Neutrophil (primary cell): ENCODE data around the gene NDUFAF2.

Source experiments
- H3K27ac ChIP-seq: fragments of 200-600 bp; sonication (generic); 2 replicates; pipeline ENCODE4 v1.5.1; 2016; ENCODE audit warnings: mild to moderate bottlenecking, moderate library complexity
- H3K27me3 ChIP-seq: fragments of 200-600 bp; sonication (generic); 2 replicates; pipeline ENCODE4 v1.6.0; 2016; ENCODE audit warnings: mild to moderate bottlenecking
- H3K36me3 ChIP-seq: fragments of 200-600 bp; sonication (generic); 2 replicates; pipeline ENCODE4 v1.5.1; 2017
- H3K4me1 ChIP-seq, 2 experiments: fragments of 200-600 bp in 1 of 2; sonication (generic) in 1 of 2; 1 replicate in 1 of 2; 2 replicates in 1 of 2; pipeline versions ENCODE4 v1.5.1 to v1.6.1; 2013 to 2016; ENCODE audit warnings: low read depth in 1 of 2, low read length in 1 of 2, mild to moderate bottlenecking in 1 of 2, moderate library complexity in 1 of 2; ENCODE audit not compliant: control insufficient read depth in 1 of 2, insufficient read depth in 1 of 2
- H3K4me3 ChIP-seq, 2 experiments: fragments of 200-600 bp in 1 of 2; sonication (generic) in 1 of 2; 1 replicate in 1 of 2; 2 replicates in 1 of 2; pipeline ENCODE4 v1.5.1; 2013 to 2016; ENCODE audit warnings: low read depth in 1 of 2, low read length in 1 of 2, mild to moderate bottlenecking in 1 of 2, moderate library complexity in 1 of 2
- H3K9me3 ChIP-seq: fragments of 200-600 bp; sonication (generic); 2 replicates; pipeline ENCODE4 v1.5.1; 2016
- CTCF ChIP-seq: fragments of 200-600 bp; sonication (generic); IDR thresholded peaks from 2 replicates; pipeline ENCODE4 v1.5.1; 2016; ENCODE audit warnings: antibody characterized with exemption

Gene NDUFAF2

GRCh38 chr5:61139094-61139873 is 194.3 kb downstream of the NDUFAF2 start:
- Histone ChIP-seq H3K36me3 (no peaks in the 10 kb centered on the region), H3K27ac (no peak overlapping the region), H3K9me3 (no peaks in the 10 kb centered on the region), H3K4me1 (peaks cover 9 to 11% of the 10 kb centered on the region in 2 experiments), H3K27me3 (no peaks in the 10 kb centered on the region), H3K4me3 (no peak overlapping the region)
- no peak for TF ChIP-seq CTCF

- Histone ChIP-seq H3K36me3 (no peaks in the 10 kb centered on the region), H3K27ac (no peak overlapping the region), H3K4me3 (no peak overlapping the region), H3K4me1 (peaks cover 9 to 11% of the 10 kb centered on the region in 2 experiments), H3K27me3 (no peaks in the 10 kb centered on the region), H3K9me3 (no peaks in the 10 kb centered on the region)
- no peak for TF ChIP-seq CTCF
Measured at GRCh38 chr5:61139931-61140330, 194.9 kb downstream of the NDUFAF2 start.

GRCh38 chr5:61141801-61142200 is 196.8 kb downstream of the NDUFAF2 start:
- no peak overlapping the region for H3K27ac ChIP-seq
- no peaks in the 10 kb centered on the region for H3K9me3 ChIP-seq
- H3K27me3 ChIP-seq = no peaks in the 10 kb centered on the region
- TF ChIP-seq CTCF = no peak
- no peaks in the 10 kb centered on the region for H3K36me3 ChIP-seq
- H3K4me3 ChIP-seq = no peak overlapping the region
- peaks cover 2% of the 10 kb centered on the region in 2 experiments for H3K4me1 ChIP-seq

GRCh38 chr5:61142391-61142790 is 197.4 kb downstream of the NDUFAF2 start:
- H3K27ac ChIP-seq = no peak overlapping the region
- H3K36me3 ChIP-seq = no peaks in the 10 kb centered on the region
- H3K27me3 ChIP-seq = no peaks in the 10 kb centered on the region
- no peak overlapping the region for H3K4me3 ChIP-seq
- TF ChIP-seq CTCF = no peak
- no peaks in the 10 kb centered on the region for H3K9me3 ChIP-seq
- H3K4me1 ChIP-seq = no peaks in the 10 kb centered on the region

GRCh38 chr5:61142811-61143210 is 197.8 kb downstream of the NDUFAF2 start:
- no peaks in the 10 kb centered on the region for H3K9me3 ChIP-seq
- H3K27ac ChIP-seq = no peak overlapping the region
- no peak overlapping the region for H3K4me3 ChIP-seq
- TF ChIP-seq CTCF = no peak
- H3K36me3 ChIP-seq = no peaks in the 10 kb centered on the region
- no peaks in the 10 kb centered on the region for H3K27me3 ChIP-seq
- H3K4me1 ChIP-seq = no peaks in the 10 kb centered on the region
